Activated CD4-positive, alpha-beta T cell treated with anti-CD3 and anti-CD28 coated beads, Interleukin-2, amount 50 U/mL, for 4 hours (primary cell): Measurements from ENCODE around the gene ABHD4.
A peak's percentile ranks its signal among the peaks of the same experiment; 100 is the strongest.
"Not testable (repeated sequence)": the region's sequence is repeated elsewhere in the genome, so short reads cannot be mapped to it uniquely, and the experiment has no call there.

Experiments used
- DNase-seq, 2 experiments: peaks; one replicate each; pipeline ENCODE4 v3.0.0-alpha.2; 2020

Gene ABHD4

GRCh38 chr14:22593189-22593588 is 4.9 kb upstream of the ABHD4 start:
- DNase-seq: no peak

DNA sequence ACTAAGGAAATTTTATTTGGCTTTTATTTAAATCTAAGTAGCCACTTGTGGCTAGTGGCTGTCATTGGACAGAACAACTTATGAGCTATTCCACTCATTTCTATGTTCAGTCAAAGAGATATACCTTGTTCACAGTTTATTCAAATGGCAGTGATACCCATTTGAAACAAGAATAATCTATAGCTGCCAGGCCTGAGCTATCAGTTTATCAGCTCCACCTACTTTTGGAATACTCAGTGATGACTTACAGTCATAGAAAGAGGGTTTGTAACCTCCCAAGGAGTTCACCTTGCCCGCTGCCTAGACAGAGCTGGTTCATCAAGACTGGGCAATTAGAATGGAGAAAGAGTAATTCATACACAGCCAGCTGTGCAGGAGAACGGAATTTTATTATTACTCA is 4.5 kb upstream of the ABHD4 start:
- no peak for DNase-seq

- no peak for DNase-seq
Measured at GRCh38 chr14:22594156-22594716, 3.9 kb upstream of the ABHD4 start.

DNA sequence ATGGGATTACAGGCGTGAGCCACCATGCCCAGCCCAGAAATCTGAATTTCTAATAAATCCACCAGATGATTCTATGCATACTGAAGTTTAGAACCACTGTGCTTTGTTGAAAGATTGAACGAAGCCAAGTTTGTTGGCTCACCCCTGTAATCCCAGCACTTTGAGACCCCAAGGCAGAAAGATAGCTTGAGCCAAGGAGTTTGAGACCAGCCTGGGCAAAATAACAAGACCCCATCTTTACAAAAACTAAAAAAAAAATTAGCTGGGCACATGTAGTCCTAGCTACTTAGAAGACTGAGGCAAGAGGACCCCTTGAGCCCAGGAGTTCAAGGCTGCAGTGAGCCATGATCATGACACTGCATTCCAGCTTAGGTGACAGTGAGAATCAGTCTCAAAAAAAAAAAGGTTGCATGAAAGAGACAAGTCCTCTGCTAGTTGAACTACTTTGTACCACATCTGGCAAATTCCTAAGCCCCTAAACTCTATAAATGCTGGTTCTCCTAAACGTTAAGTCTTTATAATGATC is 1.7 kb upstream of the ABHD4 start:
- no peak for DNase-seq

DNA sequence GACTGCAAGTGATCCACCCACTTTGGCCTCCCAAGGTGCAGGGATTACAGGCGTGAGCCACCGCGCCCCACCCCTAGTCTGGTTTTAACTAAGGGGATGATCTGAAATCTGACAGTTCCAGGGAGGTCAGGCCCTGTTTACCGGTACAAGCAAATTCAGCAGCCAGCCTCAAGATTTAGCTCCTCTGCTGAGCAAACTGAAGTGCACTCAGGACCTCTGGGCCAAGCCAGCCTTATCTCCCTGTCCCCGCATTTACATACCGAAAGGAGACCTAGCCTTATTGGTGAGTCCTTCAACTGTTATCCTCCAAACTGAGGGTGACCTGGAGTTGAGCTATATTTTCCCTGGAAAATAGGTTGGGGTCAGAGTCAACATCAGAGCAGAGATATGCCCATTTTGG is 835 bp upstream of the ABHD4 start:
- no peak for DNase-seq

DNA sequence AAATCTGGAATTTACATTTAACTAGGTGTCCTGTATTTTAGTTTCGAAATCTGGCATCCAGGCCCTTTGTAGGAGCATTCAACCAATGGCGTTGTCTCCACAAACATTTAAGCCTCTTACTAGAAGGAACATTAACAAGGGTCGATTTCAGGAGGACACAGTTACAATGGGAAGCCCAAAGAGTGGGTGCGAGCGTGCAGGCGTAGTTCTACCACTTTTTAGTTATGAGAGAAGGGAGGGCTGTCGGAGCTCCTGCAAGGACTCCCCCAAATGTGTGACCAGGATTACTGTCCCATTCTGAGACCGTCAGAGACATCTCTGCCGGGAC is 365 bp upstream of the ABHD4 start:
- no peak for DNase-seq

DNA sequence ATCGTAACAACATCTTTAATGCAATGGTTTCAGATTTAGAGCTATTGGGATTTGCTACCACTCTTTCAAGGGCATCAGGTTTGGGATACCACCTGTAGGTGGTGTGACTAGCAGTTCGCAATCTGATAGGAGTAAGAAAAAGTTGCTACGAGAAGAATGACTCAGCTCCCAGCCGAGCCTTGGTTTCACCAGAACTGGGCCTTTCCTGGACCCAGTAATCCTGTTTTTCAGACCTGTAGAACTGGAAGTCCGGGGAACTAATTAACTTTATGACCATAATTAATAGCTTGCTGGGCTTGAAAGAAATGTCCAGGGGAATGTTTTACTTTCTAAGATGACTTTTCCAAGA is 770 bp downstream of the ABHD4 start:
- peak; percentile 25 to 30 for DNase-seq

DNA sequence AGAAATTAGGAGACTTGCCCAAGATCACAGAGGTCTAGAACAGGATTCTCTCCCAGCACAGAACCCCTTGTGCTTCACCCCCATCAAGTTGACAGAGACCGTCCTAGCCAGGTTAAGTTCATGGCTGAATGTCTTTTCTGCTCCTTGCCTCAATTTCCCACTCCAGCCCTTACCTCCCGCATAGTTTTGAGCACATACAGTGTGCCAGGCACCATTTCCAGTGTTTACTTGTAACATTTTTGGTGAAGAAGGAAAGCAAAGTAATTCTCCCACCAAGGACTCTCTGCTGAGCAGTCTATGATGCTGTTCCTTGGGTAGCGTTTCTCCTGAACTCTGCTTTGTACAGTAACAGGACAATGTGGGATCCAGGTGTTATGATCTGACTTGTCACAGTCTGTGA is 1.2 kb downstream of the ABHD4 start:
- no peak for DNase-seq

GRCh38 chr14:22600027-22600426 is 1.9 kb downstream of the ABHD4 start:
- no peak for DNase-seq

DNA sequence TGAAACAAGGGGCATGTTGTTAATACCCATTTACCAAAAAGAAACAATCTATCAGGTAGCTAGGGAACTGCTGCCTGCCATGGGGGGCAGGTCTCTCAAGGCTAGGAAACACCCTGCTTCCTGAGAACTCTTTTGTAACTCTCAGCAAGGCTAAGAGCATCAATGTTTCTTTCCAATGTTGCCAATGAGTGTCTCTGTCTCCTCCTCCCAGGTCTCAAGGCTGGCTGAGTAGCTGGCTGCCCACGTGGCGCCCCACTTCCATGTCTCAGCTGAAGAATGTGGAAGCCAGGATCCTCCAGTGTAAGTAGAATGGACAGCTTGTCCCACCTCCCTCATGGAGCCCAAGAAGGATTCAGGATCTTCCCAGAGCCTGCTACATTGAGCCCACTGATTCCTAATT is 3.4 kb downstream of the ABHD4 start:
- DNase-seq: no peak

GRCh38 chr14:22601996-22602395 is 3.9 kb downstream of the ABHD4 start:
- no peak for DNase-seq

DNA sequence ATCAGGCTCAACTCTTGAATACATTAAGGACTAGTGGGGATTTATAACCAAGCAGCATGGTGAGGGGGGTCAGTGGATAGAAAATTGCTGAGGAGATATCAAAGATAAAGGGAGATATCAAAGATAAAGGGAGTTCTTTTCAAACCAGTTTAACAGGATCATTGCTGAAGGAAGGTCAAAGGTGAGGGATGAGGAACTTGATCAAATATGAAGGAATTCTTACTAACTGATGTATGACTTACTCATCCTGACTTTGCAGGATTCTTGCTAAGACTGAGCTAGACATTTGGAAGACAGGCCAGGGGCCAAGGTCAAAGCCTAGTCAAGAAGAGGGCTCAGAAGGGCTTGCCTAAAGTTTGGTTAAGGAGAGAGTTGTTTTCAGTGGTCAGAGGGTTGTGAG is 4.8 kb downstream of the ABHD4 start:
- DNase-seq: no peak

- no peak for DNase-seq
Measured at GRCh38 chr14:22606380-22606779, 8.3 kb downstream of the ABHD4 start.

DNA sequence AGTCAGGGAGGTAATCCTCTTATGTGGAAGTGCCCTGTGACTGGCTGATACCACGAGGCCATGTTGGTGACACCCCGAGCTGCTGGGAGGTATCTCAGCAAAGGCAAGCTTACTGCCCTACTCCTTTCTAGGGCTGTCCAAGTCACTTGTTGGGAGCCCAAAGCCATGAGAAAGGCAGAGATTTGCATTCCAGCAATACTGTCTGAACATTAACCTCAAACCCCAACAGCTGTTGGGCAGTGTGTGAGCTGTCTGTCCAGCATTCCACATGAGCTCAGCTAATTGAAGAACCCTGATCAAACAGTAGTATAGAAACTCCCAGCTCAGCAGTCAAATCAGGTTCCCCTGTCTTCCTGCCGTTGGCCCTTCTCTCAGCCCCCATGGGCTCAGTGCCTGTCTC is 9.2 kb downstream of the ABHD4 start:
- no peak for DNase-seq

GRCh38 chr14:22610931-22611330 is 12.8 kb downstream of the ABHD4 start:
- DNase-seq: no peak

DNA sequence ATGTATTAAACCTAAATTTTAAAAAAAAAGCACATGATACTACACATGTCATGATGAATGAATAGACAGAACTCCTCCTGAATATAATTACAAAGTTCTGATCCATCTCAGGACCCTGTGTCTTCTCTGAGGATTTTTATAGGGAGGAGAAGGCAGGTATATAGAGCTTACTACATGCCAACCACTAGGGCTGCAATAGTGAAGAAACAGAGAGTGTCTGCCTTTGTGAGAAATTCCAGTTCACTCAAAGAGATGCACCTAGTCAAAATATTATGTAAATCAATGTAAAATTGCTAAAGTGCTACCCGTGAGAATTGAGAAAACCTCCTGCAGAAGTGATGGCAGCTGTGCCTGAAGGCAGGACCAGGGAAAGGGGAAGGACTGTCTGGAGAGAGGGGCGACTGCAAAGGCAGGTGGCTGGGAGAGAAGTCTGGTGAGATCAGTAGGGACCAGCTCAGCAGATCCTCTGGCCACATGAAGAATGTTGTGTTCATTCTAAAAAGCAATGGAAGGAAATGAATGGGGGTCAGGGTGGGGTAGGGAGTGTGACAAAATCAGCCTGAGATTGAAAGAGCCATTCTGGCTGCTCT is 15.1 kb downstream of the ABHD4 start:
- no peak for DNase-seq

- no peak for DNase-seq
Measured at GRCh38 chr14:22613736-22614239, 15.7 kb downstream of the ABHD4 start.

- no peak for DNase-seq
Measured at GRCh38 chr14:22614240-22614799, 16.2 kb downstream of the ABHD4 start.

GRCh38 chr14:22615765-22616164 is 17.7 kb downstream of the ABHD4 start:
- not testable (repeated sequence) for DNase-seq

DNA sequence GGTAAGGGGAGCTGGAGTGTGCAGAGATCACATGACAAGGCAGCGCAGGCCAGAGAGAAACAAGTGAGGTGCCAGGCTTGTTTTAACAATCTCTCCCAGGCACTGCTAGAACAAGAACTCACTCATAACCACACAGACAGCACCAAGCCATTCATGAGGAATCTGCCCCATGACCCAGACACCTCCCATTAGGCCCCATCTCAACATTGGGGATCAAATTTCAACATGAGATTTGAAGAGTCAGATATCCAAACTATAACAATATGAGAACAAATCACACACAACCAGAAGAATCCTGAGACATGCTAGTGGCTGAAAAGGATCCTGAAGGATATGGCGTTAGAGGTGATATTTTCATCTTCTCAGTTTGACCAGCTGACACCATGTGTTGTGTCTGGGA is 24.2 kb downstream of the ABHD4 start:
- no peak for DNase-seq

GRCh38 chr14:22623047-22623446 is 24.9 kb downstream of the ABHD4 start:
- no peak for DNase-seq

DNA sequence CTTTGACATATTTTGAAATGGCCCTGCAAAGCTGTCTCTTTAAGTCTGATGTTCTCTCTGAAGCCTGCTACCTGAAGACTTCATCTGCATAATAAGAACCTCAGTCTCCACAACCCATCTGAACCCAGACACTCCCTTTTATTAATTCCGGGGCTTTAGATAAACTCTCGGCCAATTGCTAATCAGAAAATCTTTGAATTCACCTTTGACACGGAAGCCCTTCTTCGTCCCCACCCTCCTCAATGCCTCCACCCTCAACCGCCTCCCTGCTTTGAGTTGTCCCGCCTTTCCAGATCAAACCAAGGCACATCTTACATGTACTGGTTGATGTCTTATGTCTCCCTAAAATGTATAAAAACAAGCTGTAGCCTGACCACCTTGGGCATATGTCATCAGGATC is 28.5 kb downstream of the ABHD4 start:
- no peak for DNase-seq

- no peak for DNase-seq
Measured at GRCh38 chr14:22627506-22628263, 29.6 kb downstream of the ABHD4 start.

DNA sequence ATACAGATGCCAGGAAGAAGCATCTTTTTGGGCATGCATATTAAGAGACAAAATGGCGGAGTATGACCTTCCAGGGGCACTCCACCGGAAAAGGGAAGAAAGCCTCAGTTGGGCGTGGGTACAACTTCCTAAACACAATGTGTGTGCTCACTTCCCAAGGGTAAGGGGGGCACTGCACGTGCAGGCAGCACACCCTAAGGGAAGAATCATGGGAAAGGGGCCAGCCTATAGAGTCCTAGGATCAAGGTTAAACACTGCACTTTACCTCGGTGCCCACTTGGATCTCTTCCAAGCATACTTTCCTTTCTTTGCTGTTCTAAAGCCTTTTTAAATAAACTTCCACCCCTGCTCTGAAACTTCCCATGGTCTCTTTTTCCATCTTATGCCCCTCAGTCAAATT is 31.3 kb downstream of the ABHD4 start:
- no peak for DNase-seq
